GM21515 (cell line): ENCODE measurements around the gene CAPZB.

ENCODE experiments used
- ATAC-seq: cut with Tn5 transposase; IDR thresholded peaks from one replicate; pipeline ENCODE4 v1.9.1; 2021; ENCODE audit not compliant: unreplicated experiment

Gene CAPZB

GRCh38 chr1:19472174-19472573 is 13.2 kb downstream of the CAPZB start:
- ATAC-seq, result no peak

- no peak for ATAC-seq
These were observed 16.3 kb downstream of the CAPZB start for GRCh38 chr1:19469004-19469403.

- ATAC-seq, result peak; percentile 56
These were observed 16.9 kb downstream of the CAPZB start for GRCh38 chr1:19468397-19468956.

GRCh38 chr1:19467199-19468187 is 17.8 kb downstream of the CAPZB start:
- ATAC-seq, result no peak

GRCh38 chr1:19466112-19466561 is 19.2 kb downstream of the CAPZB start:
- ATAC-seq, result no peak

GRCh38 chr1:19465650-19466049 is 19.7 kb downstream of the CAPZB start:
- ATAC-seq, result no peak

- ATAC-seq, result no peak
These were observed 20.2 kb downstream of the CAPZB start for GRCh38 chr1:19465123-19465522.

GRCh38 chr1:19464696-19465095 is 20.6 kb downstream of the CAPZB start:
- ATAC-seq, result no peak

- ATAC-seq, result no peak
These were observed 21.9 kb downstream of the CAPZB start for GRCh38 chr1:19463504-19463803.

GRCh38 chr1:19462781-19463503 is 22.4 kb downstream of the CAPZB start:
- peak; percentile 61 for ATAC-seq

GRCh38 chr1:19461220-19461554 is 24.2 kb downstream of the CAPZB start:
- no peak for ATAC-seq

GRCh38 chr1:19460535-19461219 is 24.7 kb downstream of the CAPZB start:
- ATAC-seq, result no peak

GRCh38 chr1:19458815-19459417 is 26.4 kb downstream of the CAPZB start:
- no peak for ATAC-seq

GRCh38 chr1:19457607-19458006 is 27.7 kb downstream of the CAPZB start:
- ATAC-seq, result no peak

GRCh38 chr1:19456968-19457441 is 28.3 kb downstream of the CAPZB start:
- ATAC-seq, result no peak

- no peak for ATAC-seq
These were observed 30.0 kb downstream of the CAPZB start for GRCh38 chr1:19455353-19455752.

- no peak for ATAC-seq
These were observed 30.8 kb downstream of the CAPZB start for GRCh38 chr1:19454265-19455146.

GRCh38 chr1:19453741-19454201 is 31.6 kb downstream of the CAPZB start:
- ATAC-seq, result no peak

- ATAC-seq, result no peak
These were observed 33.1 kb downstream of the CAPZB start for GRCh38 chr1:19452221-19452663.
